CD14-positive monocyte (primary cell): ENCODE results near the gene GPR150. TPM values are rescaled to one million over a fixed set of nuclear protein-coding genes. Genes with fewer than 3 reads are reported as not detected.

Experiments used
- DNase-seq, 3 donors: peaks; one replicate each; pipeline ENCODE4 v3.0.0-alpha.2; 2011 to 2022
- H2AFZ ChIP-seq: 2 replicates; pipeline ENCODE4 v1.6.0; 2012; ENCODE audit warnings: mild to moderate bottlenecking, low read depth, low read length, inconsistent platforms; ENCODE audit not compliant: insufficient read depth, poor library complexity, severe bottlenecking
- H3K27ac ChIP-seq, 2 donors: 1 replicate in 1 of 2; 2 replicates in 1 of 2; pipeline ENCODE4 v1.5.1; 2012 to 2013; ENCODE audit warnings: low read length in 2 of 2, control low read depth in 1 of 2, inconsistent platforms in 1 of 2, low read depth in 1 of 2, mild to moderate bottlenecking in 1 of 2
- H3K27me3 ChIP-seq, 2 donors: one replicate each; pipeline versions ENCODE4 v1.6.0 to v1.6.1; 2011 to 2013; ENCODE audit warnings: low read length in 2 of 2; ENCODE audit not compliant: control insufficient read depth in 2 of 2, insufficient read depth in 2 of 2
- H3K36me3 ChIP-seq, 2 donors: replicated peaks in 1 of 2; 1 replicate in 1 of 2; 2 replicates in 1 of 2; pipeline versions ENCODE4 v1.5.1 to v1.6.1; 2012 to 2013; ENCODE audit warnings: low read length in 2 of 2, control low read depth in 1 of 2, inconsistent platforms in 1 of 2, mild to moderate bottlenecking in 1 of 2; ENCODE audit not compliant: insufficient read depth in 2 of 2, control insufficient read depth in 1 of 2
- H3K4me1 ChIP-seq, 2 donors: 1 replicate in 1 of 2; 2 replicates in 1 of 2; pipeline versions ENCODE4 v1.5.1 to v1.6.1; 2012 to 2013; ENCODE audit warnings: low read length in 2 of 2, control low read depth in 1 of 2, inconsistent platforms in 1 of 2, mild to moderate bottlenecking in 1 of 2, moderate library complexity in 1 of 2; ENCODE audit not compliant: insufficient read depth in 2 of 2, control insufficient read depth in 1 of 2
- H3K4me2 ChIP-seq: replicated peaks from 2 replicates; pipeline ENCODE3; 2012; ENCODE audit warnings: low read length, moderate library complexity, mild to moderate bottlenecking; ENCODE audit not compliant: poor library complexity, severe bottlenecking; ENCODE audit errors: extremely low read depth
- H3K4me3 ChIP-seq, 3 experiments: fragments of 200-600 bp in 1 of 3; sonication (generic) in 1 of 3; replicated peaks in 1 of 3; 1 replicate in 2 of 3; 2 replicates in 1 of 3; pipeline ENCODE4 v1.5.1; 2011 to 2013; ENCODE audit warnings: low read length in 3 of 3, mild to moderate bottlenecking in 3 of 3, control low read depth in 2 of 3, low read depth in 2 of 3, inconsistent platforms in 1 of 3, moderate library complexity in 1 of 3
- H3K79me2 ChIP-seq: 2 replicates; pipeline ENCODE4 v1.6.0; 2012; ENCODE audit warnings: mild to moderate bottlenecking, control low read depth, inconsistent platforms, low read length, moderate library complexity; ENCODE audit not compliant: insufficient read depth
- H3K9ac ChIP-seq: 2 replicates; pipeline ENCODE4 v1.6.0; 2017; ENCODE audit warnings: low read length, mild to moderate bottlenecking; ENCODE audit not compliant: insufficient read depth, poor library complexity, severe bottlenecking
- H3K9me3 ChIP-seq, 2 donors: replicated peaks in 1 of 2; 1 replicate in 1 of 2; 2 replicates in 1 of 2; pipeline versions ENCODE4 v1.5.1 to v1.6.1; 2012 to 2013; ENCODE audit warnings: low read length in 2 of 2, control low read depth in 1 of 2; ENCODE audit not compliant: control insufficient read depth in 1 of 2, insufficient read depth in 1 of 2
- H4K20me1 ChIP-seq: 2 replicates; pipeline ENCODE4 v1.6.0; 2012; ENCODE audit warnings: mild to moderate bottlenecking, low read length, control low read depth, moderate library complexity; ENCODE audit not compliant: insufficient read depth
- H3K27ac Mint-ChIP-seq, 7 donors: one replicate each; pipeline ENCODE4 v1.8.0; 2020; ENCODE audit warnings: mild to moderate bottlenecking in 7 of 7, mixed read lengths in 7 of 7, moderate library complexity in 6 of 7, inconsistent platforms in 2 of 7
- H3K27me3 Mint-ChIP-seq, 3 donors: one replicate each; pipeline ENCODE4 v1.8.0; 2021 to 2022; ENCODE audit warnings: low read depth in 3 of 3, mild to moderate bottlenecking in 3 of 3, mixed read lengths in 3 of 3, moderate library complexity in 3 of 3, inconsistent platforms in 1 of 3
- H3K36me3 Mint-ChIP-seq, 2 donors: one replicate each; pipeline ENCODE4 v1.8.0; 2020; ENCODE audit warnings: mixed read lengths in 2 of 2, inconsistent platforms in 1 of 2, mild to moderate bottlenecking in 1 of 2
- H3K4me1 Mint-ChIP-seq: one replicate; pipeline ENCODE4 v1.8.0; 2020; ENCODE audit warnings: mild to moderate bottlenecking, mixed read lengths
- H3K4me3 Mint-ChIP-seq, 2 donors: one replicate each; pipeline ENCODE4 v1.8.0; 2020; ENCODE audit warnings: mild to moderate bottlenecking in 2 of 2, mixed read lengths in 2 of 2, moderate library complexity in 1 of 2
- H3K9me3 Mint-ChIP-seq, 7 donors: one replicate each; pipeline ENCODE4 v1.8.0; 2020 to 2022; ENCODE audit warnings: mixed read lengths in 7 of 7, mild to moderate bottlenecking in 6 of 7, moderate library complexity in 6 of 7, inconsistent platforms in 2 of 7
- WGBS: methylation state at CpG from one replicate; pipeline ENCODE4 v1.1.5; 2013; ENCODE audit warnings: missing lambda C conversion rate; ENCODE audit not compliant: insufficient coverage; 5-methylcytosine and 5-hydroxymethylcytosine counted together
- intact Hi-C, 2 donors: fragments of 100-400 bp; cut with micrococcal nuclease; formaldehyde crosslinking; loops; one replicate each; pipeline versions ENCODE4 v1.15.0 to v1.15.1; 2023
- polyA plus RNA-seq, 3 donors: library from polyadenylated mRNA; depleted of rRNA in 1 of 3; unstranded in 2 of 3; stranded (reverse) in 1 of 3; fragments of 300-500 nt in 2 of 3; fragments of >200 nt in 1 of 3; fragmentation: Illumina TruSeq in 2 of 3; gene quantifications; 1 replicate in 2 of 3; 2 replicates in 1 of 3; pipeline ENCODE4 v1.2.3, GENCODE V29; 2012 to 2021
- TF ChIP-seq, protein P1 (sequence below): fragments of 200-600 bp; IDR thresholded peaks from one replicate; pipeline ENCODE4 v1.8.0; 2022; ENCODE audit warnings: antibody characterized with exemption, mild to moderate bottlenecking

The GPR150 gene
- polyA plus RNA-seq, 3 donors = not detected

DNA sequence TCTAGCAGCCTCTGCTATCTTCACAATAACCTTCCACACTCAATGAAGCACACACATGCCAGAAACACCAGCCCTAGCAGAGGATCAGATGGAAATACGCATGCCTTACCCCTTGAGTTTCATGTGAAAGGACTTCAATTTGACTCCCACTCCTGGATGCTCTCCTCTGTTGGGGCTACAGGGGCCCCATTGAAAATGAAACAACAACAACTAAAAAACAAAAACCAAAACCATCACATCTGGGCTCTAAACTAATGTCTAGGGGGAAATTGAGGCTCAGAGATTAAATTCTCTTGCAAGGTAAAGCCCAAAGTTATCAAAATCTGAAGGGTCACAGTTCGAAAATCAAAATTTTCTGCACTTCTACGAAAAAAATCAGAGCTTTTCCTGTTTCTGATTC is 18.7 kb downstream of the GPR150 start:
- peaks cover 0 to 6% (median 2%) of the 10 kb centered on the region in 3 donors for H3K27me3 Mint-ChIP-seq
- no peaks in the 10 kb centered on the region for H3K27me3 ChIP-seq
- H3K4me3 ChIP-seq = no peak overlapping the region
- H3K4me1 Mint-ChIP-seq = no peaks in the 10 kb centered on the region
- no peaks in the 10 kb centered on the region for H3K9me3 ChIP-seq
- H3K36me3 Mint-ChIP-seq = no peaks in the 10 kb centered on the region
- no peaks in the 10 kb centered on the region for H3K36me3 ChIP-seq
- H3K4me3 Mint-ChIP-seq = no peak overlapping the region
- no peak for DNase-seq
- 26% methylated on average over 2 of the region's 3 CpGs for WGBS
- no peaks in the 10 kb centered on the region for H3K79me2 ChIP-seq
- H3K4me1 ChIP-seq = no peaks in the 10 kb centered on the region
- TF ChIP-seq, protein P1, sequence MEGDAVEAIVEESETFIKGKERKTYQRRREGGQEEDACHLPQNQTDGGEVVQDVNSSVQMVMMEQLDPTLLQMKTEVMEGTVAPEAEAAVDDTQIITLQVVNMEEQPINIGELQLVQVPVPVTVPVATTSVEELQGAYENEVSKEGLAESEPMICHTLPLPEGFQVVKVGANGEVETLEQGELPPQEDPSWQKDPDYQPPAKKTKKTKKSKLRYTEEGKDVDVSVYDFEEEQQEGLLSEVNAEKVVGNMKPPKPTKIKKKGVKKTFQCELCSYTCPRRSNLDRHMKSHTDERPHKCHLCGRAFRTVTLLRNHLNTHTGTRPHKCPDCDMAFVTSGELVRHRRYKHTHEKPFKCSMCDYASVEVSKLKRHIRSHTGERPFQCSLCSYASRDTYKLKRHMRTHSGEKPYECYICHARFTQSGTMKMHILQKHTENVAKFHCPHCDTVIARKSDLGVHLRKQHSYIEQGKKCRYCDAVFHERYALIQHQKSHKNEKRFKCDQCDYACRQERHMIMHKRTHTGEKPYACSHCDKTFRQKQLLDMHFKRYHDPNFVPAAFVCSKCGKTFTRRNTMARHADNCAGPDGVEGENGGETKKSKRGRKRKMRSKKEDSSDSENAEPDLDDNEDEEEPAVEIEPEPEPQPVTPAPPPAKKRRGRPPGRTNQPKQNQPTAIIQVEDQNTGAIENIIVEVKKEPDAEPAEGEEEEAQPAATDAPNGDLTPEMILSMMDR = no peak
- no peak overlapping the region for H2AFZ ChIP-seq
- no peaks in the 10 kb centered on the region for H3K9me3 Mint-ChIP-seq
- H3K27ac Mint-ChIP-seq = no peak overlapping the region
- intact Hi-C loops = no loop called here
- H4K20me1 ChIP-seq = no peaks in the 10 kb centered on the region
- H3K27ac ChIP-seq = no peak overlapping the region
- no peak overlapping the region for H3K4me2 ChIP-seq
- H3K9ac ChIP-seq = no peak overlapping the region

DNA sequence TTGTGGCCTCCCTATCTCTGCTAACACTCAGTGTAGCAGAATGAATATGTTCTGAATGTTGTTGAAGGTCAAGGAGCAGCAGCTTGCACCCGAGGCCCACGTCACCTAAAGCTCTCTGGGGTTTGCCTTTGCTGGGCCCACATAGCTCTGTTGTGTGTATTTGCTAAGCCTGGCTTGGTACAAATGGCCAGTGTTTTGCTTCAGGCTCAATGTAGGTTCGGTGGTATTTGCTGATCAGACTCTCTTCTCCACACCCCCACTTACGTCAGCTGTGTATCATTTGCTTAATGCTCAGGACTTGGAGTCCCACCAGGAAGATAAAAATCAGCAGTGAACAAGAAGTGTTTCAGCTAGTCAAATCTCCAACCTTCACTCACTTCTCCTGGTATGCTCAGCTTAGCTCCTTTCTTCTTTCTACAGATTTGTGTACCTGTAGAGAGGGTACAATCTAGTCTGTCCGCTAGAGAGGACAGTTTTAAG is 21.9 kb downstream of the GPR150 start:
- Histone ChIP-seq H3K27me3 (no peaks in the 10 kb centered on the region), H3K9me3 (no peaks in the 10 kb centered on the region), H3K4me1 (peaks cover 2 to 7% of the 10 kb centered on the region in 2 donors), H3K36me3 (no peaks in the 10 kb centered on the region), H4K20me1 (no peaks in the 10 kb centered on the region), H3K27ac (no peak overlapping the region), H3K4me2 (no peak overlapping the region), H3K4me3 (no peak overlapping the region), H3K9ac (no peak overlapping the region), H3K79me2 (no peaks in the 10 kb centered on the region), H2AFZ (no peak overlapping the region)
- Mint-ChIP-seq H3K9me3 (no peaks in the 10 kb centered on the region), H3K27me3 (peaks cover 0 to 3% (median 0%) of the 10 kb centered on the region in 3 donors), H3K4me1 (peaks cover 6% of the 10 kb centered on the region), H3K4me3 (no peak overlapping the region), H3K27ac (no peak overlapping the region), H3K36me3 (no peaks in the 10 kb centered on the region)
- WGBS = 84% methylated on average over 4 of the region's 5 CpGs
- TF ChIP-seq, protein P1 = no peak
- DNase-seq = no peak
- intact Hi-C loops = no loop called here
